A673 (cell line): ENCODE results near the gene PACSIN2. TPM values are rescaled to one million over a fixed set of nuclear protein-coding genes. Genes with fewer than 3 reads are reported as not detected.

Source experiments
- BruUV-seq: library from RNA; stranded (reverse); fragments of 400-500 nt; replicated peaks from 2 replicates; lab custom pipeline; 2021; lab: Mats Ljungman, UMichigan
- CTCF ChIA-PET: fragments of 300-600 bp; sonication (Branson Sonifier 250); formaldehyde crosslinking; loops from one replicate; lab custom pipeline; 2022; ENCODE audit warnings: antibody characterized with exemption; lab: Charles Lee
- POLR2A ChIA-PET: fragments of 300-600 bp; sonication (Branson Sonifier 250); formaldehyde crosslinking; loops from one replicate; lab custom pipeline; 2022; ENCODE audit warnings: antibody characterized with exemption; ENCODE audit not compliant: low non-redundant PET; lab: Charles Lee
- DNase-seq: peaks from one replicate; pipeline ENCODE4 v3.0.0-alpha.2; 2015; ENCODE audit warnings: low spot score
- H3K27ac ChIP-seq: fragments of 200-600 bp; sonication (generic); 2 replicates; pipeline ENCODE4 v1.5.1; 2016; ENCODE audit warnings: mixed run types, low read depth, mild to moderate bottlenecking, mixed read lengths, antibody characterized with exemption, low read length; ENCODE audit not compliant: poor library complexity, severe bottlenecking
- H3K27me3 ChIP-seq: fragments of 200-600 bp; sonication (generic); replicated peaks from 2 replicates; pipeline ENCODE4 v1.6.1; 2017; ENCODE audit warnings: mixed run types, low read depth, mild to moderate bottlenecking, mixed read lengths, antibody characterized with exemption, low read length; ENCODE audit not compliant: insufficient read depth, poor library complexity
- H3K36me3 ChIP-seq: fragments of 200-600 bp; sonication (generic); 2 replicates; pipeline ENCODE4 v1.6.1; 2016; ENCODE audit warnings: mixed run types, mild to moderate bottlenecking, mixed read lengths, antibody characterized with exemption, low read length; ENCODE audit not compliant: insufficient read depth, poor library complexity, severe bottlenecking
- H3K4me1 ChIP-seq: fragments of 200-600 bp; sonication (generic); 2 replicates; pipeline ENCODE4 v1.6.1; 2017; ENCODE audit warnings: mixed run types, mild to moderate bottlenecking, mixed read lengths, antibody characterized with exemption, low read length; ENCODE audit not compliant: insufficient read depth, poor library complexity, severe bottlenecking
- H3K4me3 ChIP-seq: fragments of 200-600 bp; sonication (generic); 2 replicates; pipeline ENCODE4 v1.5.1; 2016; ENCODE audit warnings: low read depth, mixed run types, mild to moderate bottlenecking, mixed read lengths, low read length; ENCODE audit not compliant: poor library complexity, severe bottlenecking
- H3K9me3 ChIP-seq: fragments of 200-600 bp; sonication (generic); 2 replicates; pipeline ENCODE4 v1.6.1; 2016; ENCODE audit warnings: mixed run types, low read depth, mild to moderate bottlenecking, mixed read lengths, antibody characterized with exemption, low read length; ENCODE audit not compliant: poor library complexity, severe bottlenecking
- CTCF ChIP-seq: fragments of 300-800, 200-600 bp; sonication (generic); conservative IDR thresholded peaks from 2 replicates; pipeline ENCODE4 v1.5.1; 2017; ENCODE audit warnings: low read depth, mild to moderate bottlenecking, antibody characterized with exemption, low read length, moderate library complexity, mixed read lengths
- EZH2 ChIP-seq: fragments of 200-600 bp; sonication (generic); IDR thresholded peaks from 2 replicates; pipeline ENCODE4 v1.6.1; 2017; ENCODE audit warnings: borderline replicate concordance, low read depth, mild to moderate bottlenecking, mixed read lengths, antibody characterized with exemption, low read length; ENCODE audit not compliant: poor library complexity, severe bottlenecking
- intact Hi-C: fragments of 100-400 bp; cut with micrococcal nuclease; formaldehyde crosslinking; loops from one replicate; pipeline ENCODE4 v1.10.0; 2022; ENCODE audit not compliant: unreplicated experiment
- total RNA-seq: library from RNA; stranded (reverse); gene quantifications from 2 replicates; pipeline ENCODE4 v1.2.3, GENCODE V29; 2021

Gene PACSIN2
- total RNA-seq, 1 experiment from 2014 or later, result 51.8 TPM

DNA sequence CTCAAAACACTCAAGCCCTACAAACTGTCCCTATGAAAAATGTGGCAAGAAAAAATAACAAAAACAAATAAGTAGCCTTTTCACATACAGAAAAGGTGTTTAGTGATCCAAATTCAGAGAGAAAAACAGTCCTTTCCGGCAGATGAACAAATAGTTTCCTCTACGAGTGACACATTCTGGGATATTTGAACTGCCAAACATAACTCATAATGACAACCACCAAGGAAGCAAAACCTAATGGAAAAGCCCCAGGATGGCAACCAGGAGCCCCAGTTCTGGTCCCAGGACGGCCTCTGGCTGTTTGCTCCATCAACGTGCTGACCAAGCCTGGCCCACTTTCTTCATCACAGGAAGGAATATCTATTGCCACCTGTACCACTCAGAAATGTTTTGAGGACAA lies 6.0 kb downstream of the PACSIN2 start:
- TF ChIP-seq CTCF (no peak), EZH2 (no peak)
- BruUV-seq, result no TSS peak
- H3K9me3 ChIP-seq, result no peaks in the 10 kb centered on the region
- CTCF ChIA-PET, result no interaction called here
- intact Hi-C loops, result no loop called here
- H3K4me3 ChIP-seq, result no peak overlapping the region
- no peaks in the 10 kb centered on the region for H3K36me3 ChIP-seq
- peaks cover 18% of the 10 kb centered on the region for H3K4me1 ChIP-seq
- no peak for DNase-seq
- no peak overlapping the region for H3K27ac ChIP-seq
- no peaks in the 10 kb centered on the region for H3K27me3 ChIP-seq
- POLR2A ChIA-PET, result no interaction called here

GRCh38 chr22:43008509-43008908 lies 6.4 kb downstream of the PACSIN2 start:
- H3K36me3 ChIP-seq, result no peaks in the 10 kb centered on the region
- intact Hi-C loops, result no loop called here
- CTCF ChIA-PET, result no interaction called here
- H3K4me1 ChIP-seq, result peaks cover 21% of the 10 kb centered on the region
- DNase-seq, result no peak
- H3K27me3 ChIP-seq, result no peaks in the 10 kb centered on the region
- H3K4me3 ChIP-seq, result no peak overlapping the region
- TF ChIP-seq CTCF, result no peak
- no peak for TF ChIP-seq EZH2
- no TSS peak for BruUV-seq
- no peaks in the 10 kb centered on the region for H3K9me3 ChIP-seq
- H3K27ac ChIP-seq, result no peak overlapping the region
- POLR2A ChIA-PET, result no interaction called here

DNA sequence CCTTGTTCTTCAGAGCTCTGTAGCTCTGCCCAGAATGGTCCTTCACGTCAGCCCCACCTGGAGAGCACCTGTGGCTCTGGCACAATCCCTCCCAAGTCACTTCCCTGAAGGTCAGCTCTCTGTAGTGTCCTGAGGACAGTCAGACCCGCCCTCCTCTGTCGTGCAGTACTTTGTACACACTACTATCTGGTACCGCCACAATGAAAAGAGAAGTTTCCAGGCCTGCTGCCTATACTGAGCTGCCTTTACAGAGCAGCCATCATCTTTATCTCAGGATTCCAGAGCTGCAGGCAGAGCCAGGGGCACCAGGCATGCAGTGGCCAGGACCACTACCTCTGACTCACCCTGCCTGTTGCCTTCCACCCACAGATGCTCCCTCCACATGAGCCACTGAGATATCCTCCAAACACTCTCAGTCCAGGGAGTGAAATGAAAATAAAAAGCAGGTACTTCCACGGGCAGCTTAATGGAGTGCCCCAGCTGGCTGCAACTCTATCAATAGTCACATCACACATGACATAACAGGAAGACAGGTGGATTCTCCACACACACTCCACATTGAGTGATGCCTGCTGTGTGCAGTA lies 7.3 kb downstream of the PACSIN2 start:
- CTCF ChIA-PET, result interaction anchor here (0.8 kb wide), 1 partner anchor 35 kb away, joined by 3 read pairs; no protein-coding TSS in a partner anchor
- DNase-seq, result no peak

More for the DNA sequence above, 7.3 kb downstream of the PACSIN2 start:
- intact Hi-C loops, result no loop called here
- no TSS peak for BruUV-seq
- Histone ChIP-seq H3K36me3 (no peaks in the 10 kb centered on the region), H3K4me1 (peaks cover 21% of the 10 kb centered on the region), H3K27me3 (no peaks in the 10 kb centered on the region), H3K4me3 (no peak overlapping the region), H3K9me3 (no peaks in the 10 kb centered on the region), H3K27ac (no peak overlapping the region)
- no peak for TF ChIP-seq EZH2
- no peak for TF ChIP-seq CTCF
- POLR2A ChIA-PET, result interaction anchor here (0.6 kb wide), 1 partner anchor 47 kb away, joined by 3 read pairs; no protein-coding TSS in a partner anchor
